RWPE1 (cell line): ENCODE results near the gene ZBTB9.
"Not testable (repeated sequence)": the region's sequence is repeated elsewhere in the genome, so short reads cannot be mapped to it uniquely, and the experiment has no call there.

Experiments
- CTCF ChIA-PET: fragments of 350-600 bp; sonication (Branson Sonifier 250); formaldehyde crosslinking; extraction: SDS; loops from one replicate; lab custom pipeline; 2021; lab: Yijun Ruan, JAX
- POLR2A ChIA-PET: fragments of 400-600 bp; formaldehyde crosslinking; extraction: SDS; loops from one replicate; lab custom pipeline; 2020; ENCODE audit warnings: antibody characterized with exemption; ENCODE audit not compliant: low non-redundant PET; lab: Yijun Ruan, JAX
- DNase-seq: peaks from one replicate; pipeline ENCODE4 v3.0.0; 2012; ENCODE audit warnings: low spot score
- H3K27ac ChIP-seq: fragments of 450-650 bp; 2 replicates; pipeline ENCODE4 v1.5.1; 2017
- CTCF ChIP-seq: fragments of 450-650 bp; conservative IDR thresholded peaks from 2 replicates; pipeline ENCODE4 v1.5.1; 2017; ENCODE audit warnings: low read depth, mild to moderate bottlenecking

The ZBTB9 gene

GRCh38 chr6:33477864-33478263, 23.5 kb downstream of the ZBTB9 start:
- H3K27ac ChIP-seq = no peak overlapping the region
- no peak for DNase-seq
- ChIA-PET POLR2A (no interaction called here), CTCF (no interaction called here)
- TF ChIP-seq CTCF = no peak

DNA sequence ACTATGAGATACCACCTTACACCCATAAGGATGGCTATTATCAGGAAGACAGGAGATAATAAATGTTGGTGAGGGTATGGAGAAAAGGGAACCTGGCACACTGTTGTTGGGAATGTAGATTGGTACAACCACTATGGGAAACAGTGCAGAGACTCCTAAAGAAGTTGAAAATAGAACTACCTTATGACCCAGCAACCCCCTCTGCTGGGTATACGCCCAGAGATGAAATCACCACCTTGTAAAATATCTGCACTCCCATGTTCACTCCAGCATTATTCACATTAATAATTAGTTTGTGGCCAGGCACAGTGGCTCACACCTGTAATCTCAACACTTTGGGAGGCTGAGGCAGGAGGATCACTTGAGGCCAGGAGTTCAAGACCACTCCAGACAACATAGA, 26.8 kb downstream of the ZBTB9 start:
- CTCF ChIA-PET = no interaction called here
- TF ChIP-seq CTCF = no peak
- H3K27ac ChIP-seq = no peak overlapping the region
- POLR2A ChIA-PET = no interaction called here
- DNase-seq = no peak

DNA sequence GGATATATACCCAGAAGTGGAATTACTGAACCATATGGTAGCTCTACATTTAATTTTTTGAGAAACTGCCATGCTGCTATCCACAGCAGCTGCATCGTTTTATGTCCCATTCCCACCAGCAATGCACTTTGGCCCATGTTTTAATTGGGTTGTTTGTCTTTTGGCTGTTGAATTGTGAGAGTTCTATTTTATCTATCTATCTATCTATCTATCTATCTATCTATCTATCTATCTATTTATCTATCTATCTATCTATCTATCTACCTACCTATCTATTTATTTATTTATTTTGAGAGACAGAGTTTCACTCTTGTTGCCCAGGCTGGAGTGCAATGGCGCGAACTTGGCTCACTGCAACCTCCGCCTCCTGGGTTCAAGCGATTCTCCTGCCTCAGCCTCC, 28.2 kb downstream of the ZBTB9 start:
- DNase-seq, POLR2A ChIA-PET, CTCF ChIA-PET, H3K27ac ChIP-seq: not testable (repeated sequence)

DNA sequence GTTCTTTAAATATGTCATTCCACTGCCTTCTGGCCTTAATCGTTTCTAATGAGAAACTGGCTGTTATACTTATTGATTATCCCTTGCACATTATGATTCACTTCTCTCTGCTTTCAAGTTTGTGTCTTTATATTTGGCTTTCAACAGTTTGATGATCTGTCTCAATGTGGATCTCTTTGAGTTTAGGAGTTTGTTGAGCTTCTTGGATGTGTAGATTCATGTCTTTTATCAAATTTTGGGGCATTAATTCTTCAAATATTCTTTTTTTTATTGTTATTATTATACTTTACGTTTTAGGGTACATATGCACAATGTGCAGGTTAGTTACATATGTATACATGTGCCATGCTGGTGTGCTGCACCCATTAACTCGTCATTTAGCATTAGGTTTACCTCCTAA, 29.3 kb downstream of the ZBTB9 start:
- CTCF ChIA-PET = interaction anchor here (0.7 kb wide), 1 partner anchor 739 kb away, joined by 5 read pairs; no protein-coding TSS in a partner anchor
- no peak for DNase-seq
- POLR2A ChIA-PET = no interaction called here
- no peak for TF ChIP-seq CTCF
- H3K27ac ChIP-seq = no peak overlapping the region

DNA sequence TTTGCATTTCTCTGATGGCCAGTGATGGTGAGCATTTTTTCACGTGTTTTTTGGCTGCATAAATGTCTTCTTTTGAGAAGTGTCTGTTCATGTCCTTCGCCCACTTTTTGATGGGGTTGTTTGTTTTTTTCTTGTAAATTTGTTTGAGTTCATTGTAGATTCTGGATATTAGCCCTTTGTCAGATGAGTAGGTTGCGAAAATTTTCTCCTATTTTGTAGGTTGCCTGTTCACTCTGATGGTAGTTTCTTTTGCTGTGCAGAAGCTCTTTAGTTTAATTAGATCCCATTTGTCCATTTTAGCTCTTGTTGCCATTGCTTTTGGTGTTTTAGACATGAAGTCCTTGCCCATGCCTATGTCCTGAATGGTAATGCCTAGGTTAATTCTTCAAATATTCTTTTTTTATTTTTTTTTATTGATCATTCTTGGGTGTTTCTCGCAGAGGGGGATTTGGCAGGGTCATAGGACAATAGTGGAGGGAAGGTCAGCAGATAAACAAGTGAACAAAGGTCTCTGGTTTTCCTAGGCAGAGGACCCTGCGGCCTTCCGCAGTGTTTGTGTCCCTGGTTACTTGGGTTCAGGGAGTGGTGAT, 30.4 kb downstream of the ZBTB9 start:
- CTCF ChIA-PET, DNase-seq, H3K27ac ChIP-seq, POLR2A ChIA-PET: not testable (repeated sequence)

DNA sequence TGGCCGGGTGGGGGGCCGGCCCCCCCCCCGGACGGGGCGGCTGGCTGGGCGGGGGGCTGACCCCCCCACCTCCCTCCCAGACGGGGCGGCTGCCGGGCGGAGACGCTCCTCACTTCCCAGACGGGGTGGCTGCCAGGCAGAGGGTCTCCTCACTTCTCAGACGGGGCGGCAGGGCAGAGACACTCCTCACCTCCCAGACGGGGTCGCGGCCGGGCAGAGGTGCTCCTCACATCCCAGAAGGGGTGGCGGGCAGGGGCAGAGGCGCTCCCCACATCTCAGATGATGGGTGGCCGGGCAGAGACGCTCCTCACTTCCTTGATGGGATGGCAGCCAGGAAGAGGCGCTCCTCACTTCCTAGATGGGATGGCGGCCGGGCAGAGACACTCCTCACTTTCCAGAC, 31.3 kb downstream of the ZBTB9 start:
- CTCF ChIA-PET, DNase-seq, H3K27ac ChIP-seq, POLR2A ChIA-PET: not testable (repeated sequence)

DNA sequence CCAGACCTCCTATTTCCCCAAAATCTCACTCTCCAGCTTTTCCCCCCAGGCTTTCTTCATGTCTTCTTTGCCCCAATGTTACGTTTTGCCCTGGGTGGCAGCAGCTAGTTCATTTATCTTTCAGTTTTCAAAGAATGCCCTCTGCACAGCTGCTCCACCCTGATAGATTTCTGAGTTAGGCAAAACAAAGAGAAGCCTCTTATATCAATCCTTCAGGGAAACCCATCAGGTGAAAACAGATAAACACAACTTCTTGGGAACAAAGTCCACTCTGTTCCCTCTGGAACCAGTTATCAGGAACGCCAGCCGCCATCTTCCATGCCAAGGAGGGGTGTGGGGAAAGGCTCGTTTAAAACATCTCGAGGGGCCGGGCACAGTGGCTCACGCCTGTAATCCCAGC, 34.0 kb downstream of the ZBTB9 start:
- ChIA-PET POLR2A (no interaction called here), CTCF (no interaction called here)
- DNase-seq = no peak
- no peak for TF ChIP-seq CTCF
- no peak overlapping the region for H3K27ac ChIP-seq

GRCh38 chr6:33490198-33490597, 35.8 kb downstream of the ZBTB9 start:
- no peak for TF ChIP-seq CTCF
- no peak overlapping the region for H3K27ac ChIP-seq
- CTCF ChIA-PET = interaction anchor here (0.5 to 0.6 kb wide), 3 partner anchors 31 to 483 kb away, joined by 3 to 8 read pairs (median 5); no protein-coding TSS in a partner anchor
- POLR2A ChIA-PET = no interaction called here
- peak; percentile 8 for DNase-seq
